ENCODE results near the gene CHPF. TPM values are rescaled to one million over a fixed set of nuclear protein-coding genes. Genes with fewer than 3 reads are reported as not detected.

CHPF gene
- total RNA-seq, 4 donors from 2014 or later: 44.4 to 67.8 (median 58.4) TPM

DNA sequence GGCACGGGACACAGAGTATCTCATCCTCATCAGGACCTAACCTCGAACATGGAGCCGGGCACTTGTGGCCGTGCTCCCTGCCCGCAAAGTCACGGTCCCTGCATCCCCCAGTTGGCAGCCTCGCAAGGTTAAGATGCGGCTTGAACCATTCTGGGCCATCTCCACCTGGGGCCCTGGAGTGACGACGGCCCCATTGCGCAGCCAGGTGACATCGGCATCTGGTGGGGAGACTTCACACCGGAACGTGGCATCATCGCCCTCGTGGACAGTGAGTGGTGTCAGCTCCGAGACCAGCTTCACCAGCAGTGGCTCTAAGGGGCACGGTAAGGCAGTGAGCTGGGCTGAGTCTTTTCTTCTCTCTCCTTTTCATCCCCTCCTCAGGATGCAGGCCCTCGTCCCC is 12.8 kb upstream of the CHPF start:
- no peaks in the 10 kb centered on the region for H3K9me3 ChIP-seq
- peaks cover 4 to 49% (median 27%) of the 10 kb centered on the region in 4 donors for H3K36me3 ChIP-seq
- no peak overlapping the region for H3K4me3 ChIP-seq
- no peak for DNase-seq (ENCODE audit: extremely low spot score)
- intact Hi-C loops (cut with DNase I): no loop called here
- peaks cover 19 to 41% (median 35%) of the 10 kb centered on the region in 4 donors for H3K4me1 ChIP-seq
- H3K27ac ChIP-seq (replicated peaks in 1 of 4): no peak overlapping the region
- H3K27me3 ChIP-seq: peaks cover 0 to 9% (median 0%) of the 10 kb centered on the region in 4 donors
- 92% methylated on average over 13 of the region's 19 CpGs for WGBS
- TF ChIP-seq POLR2AphosphoS5 (IDR thresholded peaks at IDR 0.05): no peak
- TF ChIP-seq, protein P1, sequence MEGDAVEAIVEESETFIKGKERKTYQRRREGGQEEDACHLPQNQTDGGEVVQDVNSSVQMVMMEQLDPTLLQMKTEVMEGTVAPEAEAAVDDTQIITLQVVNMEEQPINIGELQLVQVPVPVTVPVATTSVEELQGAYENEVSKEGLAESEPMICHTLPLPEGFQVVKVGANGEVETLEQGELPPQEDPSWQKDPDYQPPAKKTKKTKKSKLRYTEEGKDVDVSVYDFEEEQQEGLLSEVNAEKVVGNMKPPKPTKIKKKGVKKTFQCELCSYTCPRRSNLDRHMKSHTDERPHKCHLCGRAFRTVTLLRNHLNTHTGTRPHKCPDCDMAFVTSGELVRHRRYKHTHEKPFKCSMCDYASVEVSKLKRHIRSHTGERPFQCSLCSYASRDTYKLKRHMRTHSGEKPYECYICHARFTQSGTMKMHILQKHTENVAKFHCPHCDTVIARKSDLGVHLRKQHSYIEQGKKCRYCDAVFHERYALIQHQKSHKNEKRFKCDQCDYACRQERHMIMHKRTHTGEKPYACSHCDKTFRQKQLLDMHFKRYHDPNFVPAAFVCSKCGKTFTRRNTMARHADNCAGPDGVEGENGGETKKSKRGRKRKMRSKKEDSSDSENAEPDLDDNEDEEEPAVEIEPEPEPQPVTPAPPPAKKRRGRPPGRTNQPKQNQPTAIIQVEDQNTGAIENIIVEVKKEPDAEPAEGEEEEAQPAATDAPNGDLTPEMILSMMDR (IDR thresholded peaks at IDR 0.05): no peak
- no peak for TF ChIP-seq EP300 (IDR thresholded peaks at IDR 0.05)
- no peak for TF ChIP-seq POLR2A (IDR thresholded peaks at IDR 0.05; ENCODE audit: low read depth)

DNA sequence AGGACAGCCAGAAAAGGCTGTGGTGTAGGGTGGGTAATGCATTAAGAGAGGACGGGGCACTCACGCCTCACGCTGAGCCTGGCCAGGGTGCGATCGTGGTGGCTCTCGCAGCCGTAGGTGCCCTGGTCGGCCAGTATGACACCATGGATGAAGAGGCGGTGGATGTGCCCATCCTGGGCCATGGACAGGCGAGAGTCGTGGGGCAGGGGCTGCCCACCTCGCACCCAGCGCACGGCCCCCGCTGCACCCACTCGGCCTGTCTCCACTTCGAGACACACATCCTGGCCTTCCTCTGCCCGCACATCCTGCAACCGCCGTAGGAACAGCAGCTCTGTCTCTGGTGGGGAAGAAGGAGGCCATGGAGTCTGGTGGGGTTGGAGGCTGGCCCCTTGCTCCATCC is 12.3 kb upstream of the CHPF start:
- no peak for TF ChIP-seq EP300 (IDR thresholded peaks at IDR 0.05)
- no peak for TF ChIP-seq POLR2AphosphoS5 (IDR thresholded peaks at IDR 0.05)
- TF ChIP-seq, protein P1 (IDR thresholded peaks at IDR 0.05): no peak
- no peak for TF ChIP-seq POLR2A (IDR thresholded peaks at IDR 0.05; ENCODE audit: low read depth)
- intact Hi-C loops (cut with DNase I): no loop called here
- no peak overlapping the region for H3K4me3 ChIP-seq
- no peak for DNase-seq (ENCODE audit: extremely low spot score)
- peaks cover 0 to 9% (median 0%) of the 10 kb centered on the region in 4 donors for H3K27me3 ChIP-seq
- no peak overlapping the region for H3K27ac ChIP-seq (replicated peaks in 1 of 4)
- no peaks in the 10 kb centered on the region for H3K9me3 ChIP-seq
- H3K36me3 ChIP-seq: peaks cover 4 to 48% (median 26%) of the 10 kb centered on the region in 4 donors
- WGBS: 92% methylated on average over 15 of the region's 20 CpGs
- peaks cover 21 to 45% (median 40%) of the 10 kb centered on the region in 4 donors for H3K4me1 ChIP-seq

DNA sequence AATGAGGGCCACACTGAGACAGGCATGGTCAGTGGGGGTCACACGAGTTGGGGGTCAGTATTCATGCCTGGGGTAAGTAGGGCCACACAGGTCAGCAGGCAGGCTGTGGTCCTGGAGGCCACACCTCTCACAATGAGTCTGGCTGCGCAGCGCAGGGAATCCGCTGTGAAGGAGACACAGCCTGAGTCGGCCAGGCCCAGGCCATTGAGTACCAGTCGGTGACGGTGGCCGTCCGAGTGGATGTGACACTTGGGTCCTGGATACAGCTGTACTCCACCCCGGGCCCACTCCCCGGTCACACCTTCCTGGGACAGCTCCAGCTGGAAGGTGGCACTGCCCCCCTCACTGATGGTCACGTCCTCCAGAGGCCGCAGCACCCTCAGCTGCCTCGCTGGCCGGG is 10.7 kb upstream of the CHPF start:
- intact Hi-C loops (cut with DNase I): no loop called here
- 84% methylated on average over 7 of the region's 15 CpGs for WGBS
- peaks cover 0 to 9% (median 0%) of the 10 kb centered on the region in 4 donors for H3K27me3 ChIP-seq
- peaks cover 4 to 55% (median 31%) of the 10 kb centered on the region in 4 donors for H3K36me3 ChIP-seq
- H3K27ac ChIP-seq (replicated peaks in 1 of 4): no peak overlapping the region
- H3K9me3 ChIP-seq: no peaks in the 10 kb centered on the region
- DNase-seq (ENCODE audit: extremely low spot score): no peak
- TF ChIP-seq, protein P1 (IDR thresholded peaks at IDR 0.05): no peak
- no peak for TF ChIP-seq POLR2A (IDR thresholded peaks at IDR 0.05; ENCODE audit: low read depth)
- no peak for TF ChIP-seq EP300 (IDR thresholded peaks at IDR 0.05)
- TF ChIP-seq POLR2AphosphoS5 (IDR thresholded peaks at IDR 0.05): no peak
- no peak overlapping the region for H3K4me3 ChIP-seq
- peaks cover 18 to 32% (median 28%) of the 10 kb centered on the region in 4 donors for H3K4me1 ChIP-seq

DNA sequence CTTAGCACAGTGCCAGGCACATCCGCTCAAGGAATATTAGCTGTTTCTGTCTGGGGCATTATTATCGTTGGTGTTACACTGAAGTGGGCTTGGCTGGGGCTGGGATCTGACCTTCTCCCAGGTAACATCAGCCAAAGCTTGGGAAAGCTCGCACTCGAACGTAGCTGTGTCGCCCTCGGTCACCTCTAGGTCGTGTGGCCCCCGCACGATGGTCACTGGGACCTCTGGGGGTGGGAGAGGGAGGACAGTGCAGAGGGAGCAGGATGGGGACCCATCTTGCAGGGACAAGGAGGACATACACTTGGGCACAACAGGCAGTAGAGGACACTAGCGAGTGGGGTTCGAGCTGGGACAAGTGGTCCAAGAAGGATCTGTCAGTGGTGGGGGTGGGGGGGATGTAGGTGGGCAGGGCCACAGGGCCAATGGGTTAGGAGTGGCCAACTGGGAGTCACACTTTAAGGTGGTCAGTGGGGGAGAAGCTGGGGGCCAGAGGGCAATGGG is 9.9 kb upstream of the CHPF start:
- no peak for DNase-seq (ENCODE audit: extremely low spot score)

More for the DNA sequence above, 9.9 kb upstream of the CHPF start:
- WGBS: 81% methylated on average over 10 of the region's 12 CpGs
- Histone ChIP-seq H3K9me3 (no peaks in the 10 kb centered on the region), H3K27ac (replicated peaks in 1 of 4) (no peak overlapping the region), H3K4me1 (peaks cover 18 to 28% (median 26%) of the 10 kb centered on the region in 4 donors), H3K4me3 (peak overlapping the region in 2 of 4 donors; percentile 58 to 86), H3K27me3 (peaks cover 0 to 9% (median 0%) of the 10 kb centered on the region in 4 donors), H3K36me3 (peaks cover 4 to 53% (median 28%) of the 10 kb centered on the region in 4 donors)
- TF ChIP-seq POLR2AphosphoS5 (IDR thresholded peaks at IDR 0.05) (no peak), EP300 (IDR thresholded peaks at IDR 0.05) (no peak), POLR2A (IDR thresholded peaks at IDR 0.05; ENCODE audit: low read depth) (no peak)
- TF ChIP-seq, protein P1 (IDR thresholded peaks at IDR 0.05): no peak
- intact Hi-C loops (cut with DNase I): no loop called here
